Stimulated activated CD4-positive, alpha-beta T cell treated with anti-CD3 and anti-CD28 coated beads, Interleukin-2, amount 100 ng/mL, for 24 hours (primary cell): ENCODE data around the gene SMIM10L1.

ENCODE experiments used
- DNase-seq, 2 donors: peaks; one replicate each; pipeline ENCODE4 v3.0.0-alpha.2; 2020

Gene SMIM10L1

DNA sequence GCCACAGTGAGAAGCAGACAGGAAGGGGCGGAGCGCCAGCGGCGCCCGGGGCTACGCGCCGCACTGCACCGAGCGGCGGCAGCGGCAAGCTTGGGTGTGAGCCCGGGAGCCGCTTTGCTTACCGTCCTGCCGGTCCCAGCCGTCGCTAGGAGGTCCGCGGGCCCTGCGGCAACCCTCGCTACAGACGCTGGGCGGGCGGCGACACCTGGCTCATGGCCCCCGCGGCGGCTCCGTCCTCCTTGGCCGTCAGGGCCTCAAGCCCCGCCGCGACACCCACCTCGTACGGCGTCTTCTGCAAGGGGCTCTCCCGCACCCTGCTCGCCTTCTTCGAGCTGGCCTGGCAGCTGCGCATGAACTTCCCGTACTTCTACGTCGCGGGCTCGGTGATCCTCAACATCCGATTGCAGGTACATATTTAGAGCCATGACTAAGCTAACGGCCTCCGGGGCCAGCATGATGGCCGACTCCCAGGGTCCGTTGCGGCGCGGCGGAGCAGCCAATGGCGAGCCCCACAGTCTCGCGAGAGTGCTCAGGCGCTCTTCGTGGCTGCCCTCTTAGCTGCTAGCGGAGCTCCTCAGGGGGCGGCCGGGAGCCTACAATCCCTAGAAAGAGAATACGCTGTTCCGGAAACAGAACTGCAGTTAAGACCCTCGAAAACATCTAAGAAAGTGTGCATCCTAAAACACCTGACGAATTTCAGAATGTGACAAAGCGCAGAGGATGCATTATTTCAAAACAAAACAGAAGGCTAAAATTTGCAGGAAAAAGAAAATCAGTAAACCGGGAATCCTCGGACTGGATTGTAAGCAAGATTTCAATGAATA is at the start of gene SMIM10L1:
Gene SMIM10L1, plus strand, starts transcription at position 50 of the 824 bp plus-strand sequence. Its CDS starts 163 bp downstream, at position 213.
- DNase-seq: peak; percentile 86 to 89

- no peak for DNase-seq
Measured at GRCh38 chr12:11130382-11130781, 40.6 kb upstream of the SMIM10L1 start.

DNA sequence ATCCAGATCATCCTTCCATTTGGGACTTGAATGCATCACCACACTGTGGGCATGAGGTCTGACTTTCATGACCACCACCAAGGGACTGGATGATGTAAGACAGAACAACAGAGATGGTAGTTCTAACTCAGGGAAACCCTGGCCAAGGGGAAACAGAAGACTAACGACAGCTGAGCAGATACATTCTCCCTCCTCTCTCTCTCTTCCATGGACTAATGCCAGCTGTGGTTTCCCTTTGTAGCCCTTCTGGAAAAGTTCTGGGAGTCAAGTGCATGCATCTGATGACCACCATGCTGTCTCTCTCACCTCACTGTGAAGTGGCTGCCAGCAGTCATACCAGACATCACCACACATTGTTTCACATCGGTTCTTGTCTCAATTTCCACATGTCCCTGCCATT is 40.0 kb upstream of the SMIM10L1 start:
- no peak for DNase-seq

DNA sequence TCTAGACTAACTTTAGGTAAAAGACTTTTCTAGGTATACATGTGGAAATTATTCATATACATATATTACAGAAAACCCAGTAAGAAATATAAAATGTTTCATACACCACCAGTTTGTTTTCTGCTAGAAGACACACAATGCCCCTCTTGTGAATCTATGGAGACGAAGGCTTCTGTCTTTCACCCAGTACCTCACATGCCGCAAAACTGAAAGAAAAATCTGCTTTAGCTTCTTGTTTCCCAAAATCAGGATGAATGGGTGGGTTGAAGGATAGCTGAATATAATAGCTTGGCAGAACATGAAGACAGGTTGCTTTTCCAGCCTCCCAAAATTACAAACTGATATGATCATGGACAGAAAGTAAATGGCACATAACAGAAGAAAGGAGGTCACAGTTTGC is 37.8 kb upstream of the SMIM10L1 start:
- no peak for DNase-seq

DNA sequence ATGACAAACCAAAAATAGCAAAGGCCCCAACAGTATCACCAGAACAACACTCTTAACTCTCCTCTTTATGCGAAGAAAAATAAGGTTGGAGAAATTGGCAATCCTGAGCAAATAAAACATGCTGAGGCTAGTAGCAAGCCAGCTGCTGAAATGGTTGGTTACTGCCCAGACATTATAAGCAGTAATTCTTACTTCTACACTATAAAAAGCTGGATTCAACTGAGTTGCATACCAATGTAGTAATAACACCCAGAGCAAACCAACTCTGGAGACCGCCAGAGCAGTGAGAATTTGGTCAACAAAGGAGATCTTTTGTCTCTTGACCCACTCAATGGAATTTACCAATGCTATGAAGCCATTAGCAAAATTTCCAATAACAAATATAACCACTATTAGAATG is 37.2 kb upstream of the SMIM10L1 start:
- no peak for DNase-seq

DNA sequence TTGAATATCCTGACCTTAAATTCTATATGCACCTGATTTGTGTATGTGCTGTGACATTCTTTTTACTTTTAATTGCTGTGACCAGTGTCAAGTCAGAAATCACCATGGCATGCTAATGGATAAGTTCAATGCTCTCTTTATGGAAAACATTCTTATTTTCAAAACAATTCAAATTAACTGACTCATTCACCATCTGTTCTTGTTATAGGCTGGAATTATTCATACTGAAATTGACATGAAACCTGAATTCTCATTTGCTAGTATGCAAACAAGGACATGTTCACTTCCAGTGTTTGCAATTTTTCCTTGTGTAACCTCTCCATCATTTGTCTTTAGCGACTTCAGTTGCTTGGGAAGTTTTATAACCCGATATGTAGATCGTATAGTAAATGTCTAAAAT is 36.7 kb upstream of the SMIM10L1 start, which contains the start of gene TAS2R30:
Gene TAS2R30, minus strand, starts transcription at position 340 of the 400 bp plus-strand sequence. CDS start 400 bp downstream, outside the sequence.
- no peak for DNase-seq

- no peak for DNase-seq
Measured at GRCh38 chr12:11136075-11136474, 34.9 kb upstream of the SMIM10L1 start.

DNA sequence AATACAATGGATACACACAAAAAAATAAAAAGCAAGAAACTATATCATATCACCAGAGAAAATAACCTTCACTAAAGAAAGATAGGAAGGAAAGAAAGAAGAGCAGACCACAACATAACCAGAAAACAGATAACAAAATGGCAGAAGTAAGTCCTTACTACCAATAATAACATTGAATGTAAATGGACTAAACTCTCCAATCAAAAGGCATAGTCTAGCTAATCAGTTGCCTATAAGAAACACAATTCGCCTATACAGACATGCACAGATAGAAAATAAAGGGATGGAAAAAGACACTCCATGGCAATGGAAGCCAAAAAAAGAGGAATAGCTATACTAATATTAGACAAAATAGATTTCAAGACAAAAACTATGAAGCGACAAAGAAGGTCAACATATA is 27.6 kb upstream of the SMIM10L1 start:
- no peak for DNase-seq

- DNase-seq: no peak
Measured at GRCh38 chr12:11144297-11144696, 26.7 kb upstream of the SMIM10L1 start.

DNA sequence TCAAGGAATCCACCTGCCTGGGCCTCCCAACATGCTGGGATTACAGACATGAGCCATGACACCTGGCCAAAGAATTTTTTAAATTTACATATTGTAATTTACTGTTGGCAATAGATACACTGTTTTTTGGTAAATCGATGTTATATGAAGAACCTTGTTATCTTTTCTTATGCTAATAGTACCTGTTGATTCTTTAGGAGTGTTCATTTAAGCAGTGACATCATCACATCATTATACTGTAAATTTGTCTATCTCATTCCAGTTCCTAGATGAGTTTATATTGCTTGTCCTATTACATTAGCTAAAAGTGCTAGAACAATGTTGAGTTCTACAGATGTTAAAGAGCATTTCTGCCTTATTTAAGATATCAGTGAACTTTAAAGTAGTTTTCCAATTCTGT is 23.6 kb upstream of the SMIM10L1 start:
- no peak for DNase-seq

DNA sequence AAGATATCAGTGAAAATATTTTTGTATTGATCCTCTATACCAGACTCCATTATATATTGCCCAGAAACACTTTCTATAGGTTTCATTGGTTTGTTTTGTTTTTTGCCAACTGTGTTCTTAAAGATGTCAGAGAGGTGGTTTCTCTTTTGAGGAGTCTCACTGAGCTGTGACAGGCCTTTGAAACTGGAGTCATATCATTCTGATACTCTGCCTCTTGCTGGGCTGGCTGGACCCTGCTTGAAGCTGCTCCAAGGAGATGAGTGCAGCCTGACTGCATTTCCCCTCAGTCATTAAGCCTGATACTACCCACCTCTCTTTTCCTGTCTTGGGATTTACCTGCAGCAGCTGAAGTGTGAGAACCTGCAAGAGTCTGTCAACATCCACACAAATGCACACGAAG is 20.2 kb upstream of the SMIM10L1 start:
- DNase-seq: no peak

GRCh38 chr12:11152725-11153124 is 18.3 kb upstream of the SMIM10L1 start:
- DNase-seq: no peak

GRCh38 chr12:11154400-11154925 is 16.5 kb upstream of the SMIM10L1 start:
- no peak for DNase-seq

GRCh38 chr12:11158885-11159444 is 12.0 kb upstream of the SMIM10L1 start:
- no peak for DNase-seq

GRCh38 chr12:11162502-11162901 is 8.5 kb upstream of the SMIM10L1 start:
- no peak for DNase-seq

GRCh38 chr12:11164384-11164783 is 6.6 kb upstream of the SMIM10L1 start:
- no peak for DNase-seq

- no peak for DNase-seq
Measured at GRCh38 chr12:11166300-11166699, 4.7 kb upstream of the SMIM10L1 start.

GRCh38 chr12:11170810-11171144 is 217 bp upstream of the SMIM10L1 start:
- DNase-seq: no peak

GRCh38 chr12:11171969-11172675 is 1.1 kb downstream of the SMIM10L1 start:
- no peak for DNase-seq

DNA sequence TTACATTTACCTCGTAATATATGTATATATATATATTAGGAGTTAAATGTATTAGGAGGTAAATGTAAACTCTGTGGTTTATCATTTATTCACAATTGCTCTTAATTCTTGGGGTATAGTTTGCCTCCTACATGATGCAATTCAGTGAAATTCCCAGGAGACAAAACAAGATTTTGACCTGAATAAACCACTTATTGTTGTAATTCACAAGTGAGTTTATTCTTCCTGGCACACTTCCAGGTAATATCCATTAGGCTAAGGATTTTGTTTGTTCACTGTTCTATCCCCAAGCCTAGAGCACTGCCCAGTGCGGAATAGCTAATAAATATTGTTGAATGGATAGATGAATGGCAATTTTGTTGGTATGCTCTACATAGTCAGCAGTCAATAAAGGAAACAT is 3.0 kb downstream of the SMIM10L1 start:
- no peak for DNase-seq

GRCh38 chr12:11178250-11178649 is 7.3 kb downstream of the SMIM10L1 start:
- no peak for DNase-seq

DNA sequence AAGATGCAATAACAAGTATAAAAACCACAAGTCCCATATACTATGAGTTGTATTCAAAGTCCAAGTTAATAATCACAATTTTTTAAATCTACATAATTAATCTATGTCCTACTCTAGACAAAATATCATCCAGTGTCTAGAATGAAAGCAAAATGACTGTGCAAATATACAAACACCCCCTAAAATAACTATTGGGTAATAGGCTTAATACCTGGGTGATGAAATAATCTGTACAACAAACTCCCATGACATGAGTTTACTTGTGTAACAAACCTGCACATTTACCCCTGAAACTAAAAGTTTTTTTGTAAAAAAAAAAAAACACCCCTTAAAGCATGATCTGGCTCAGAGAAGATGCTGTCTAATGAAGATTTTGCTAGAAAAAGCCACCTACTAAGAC is 11.5 kb downstream of the SMIM10L1 start:
- no peak for DNase-seq

DNA sequence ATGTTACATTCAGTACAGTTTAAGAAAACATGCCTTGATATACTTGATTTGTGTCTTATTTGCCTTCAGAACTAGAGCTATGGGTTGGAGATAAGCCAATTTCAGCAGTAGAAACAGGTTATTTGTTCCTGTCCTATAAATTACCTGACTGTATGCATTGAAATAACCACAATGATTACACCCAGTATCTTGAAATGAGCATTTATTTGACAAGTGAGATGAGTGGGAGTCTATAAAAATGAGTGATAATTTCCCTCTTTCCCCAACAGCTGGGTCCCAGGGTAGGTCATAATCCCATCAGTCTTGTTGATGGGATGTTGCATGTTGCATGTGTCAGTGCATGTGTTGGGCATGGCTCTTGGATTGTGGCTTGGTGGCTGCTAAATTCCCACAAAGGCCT is 12.0 kb downstream of the SMIM10L1 start:
- DNase-seq: no peak

DNA sequence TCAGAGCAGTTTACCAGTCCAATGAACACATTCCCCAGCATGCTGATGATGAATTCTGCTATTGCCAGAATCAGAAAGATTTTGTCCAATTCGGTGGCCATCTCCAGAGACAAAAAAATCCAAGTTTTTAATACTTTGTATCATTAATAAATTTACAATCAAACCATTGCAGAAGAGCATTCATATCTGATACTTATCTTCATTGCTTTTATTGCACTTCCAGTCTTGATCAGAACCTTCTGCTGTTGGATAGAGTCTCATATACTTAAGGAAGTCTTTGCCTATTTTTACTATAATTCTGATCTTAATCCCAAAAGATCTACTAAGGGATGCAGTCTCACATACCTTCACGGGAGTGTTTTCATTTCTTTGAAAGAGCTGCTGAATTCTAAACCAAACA is 15.8 kb downstream of the SMIM10L1 start, which contains the start of gene TAS2R42:
Gene TAS2R42, minus strand, starts transcription at position 101 of the 400 bp plus-strand sequence. Its CDS starts 0 bp downstream, at position 101.
- no peak for DNase-seq
